GM10266 (cell line): Measurements from ENCODE around the gene GCK.

Experiments used
- DNase-seq: peaks from one replicate; pipeline ENCODE4 v3.0.0; 2012; ENCODE audit errors: extremely low spot score
- TF ChIP-seq, protein P1 (sequence below): IDR thresholded peaks from 2 replicates; pipeline ENCODE4 v1.5.1; 2012; ENCODE audit warnings: mild to moderate bottlenecking, low read depth; ENCODE audit not compliant: control insufficient read depth, insufficient read depth; ENCODE audit errors: missing control alignments

Gene GCK

GRCh38 chr7:44186736-44187135 lies 2.5 kb downstream of the GCK start:
- TF ChIP-seq, protein P1, sequence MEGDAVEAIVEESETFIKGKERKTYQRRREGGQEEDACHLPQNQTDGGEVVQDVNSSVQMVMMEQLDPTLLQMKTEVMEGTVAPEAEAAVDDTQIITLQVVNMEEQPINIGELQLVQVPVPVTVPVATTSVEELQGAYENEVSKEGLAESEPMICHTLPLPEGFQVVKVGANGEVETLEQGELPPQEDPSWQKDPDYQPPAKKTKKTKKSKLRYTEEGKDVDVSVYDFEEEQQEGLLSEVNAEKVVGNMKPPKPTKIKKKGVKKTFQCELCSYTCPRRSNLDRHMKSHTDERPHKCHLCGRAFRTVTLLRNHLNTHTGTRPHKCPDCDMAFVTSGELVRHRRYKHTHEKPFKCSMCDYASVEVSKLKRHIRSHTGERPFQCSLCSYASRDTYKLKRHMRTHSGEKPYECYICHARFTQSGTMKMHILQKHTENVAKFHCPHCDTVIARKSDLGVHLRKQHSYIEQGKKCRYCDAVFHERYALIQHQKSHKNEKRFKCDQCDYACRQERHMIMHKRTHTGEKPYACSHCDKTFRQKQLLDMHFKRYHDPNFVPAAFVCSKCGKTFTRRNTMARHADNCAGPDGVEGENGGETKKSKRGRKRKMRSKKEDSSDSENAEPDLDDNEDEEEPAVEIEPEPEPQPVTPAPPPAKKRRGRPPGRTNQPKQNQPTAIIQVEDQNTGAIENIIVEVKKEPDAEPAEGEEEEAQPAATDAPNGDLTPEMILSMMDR = no peak
- DNase-seq = no peak

- DNase-seq = no peak
- TF ChIP-seq, protein P1 = no peak
These were observed 3.5 kb downstream of the GCK start for GRCh38 chr7:44185729-44186128.

DNA sequence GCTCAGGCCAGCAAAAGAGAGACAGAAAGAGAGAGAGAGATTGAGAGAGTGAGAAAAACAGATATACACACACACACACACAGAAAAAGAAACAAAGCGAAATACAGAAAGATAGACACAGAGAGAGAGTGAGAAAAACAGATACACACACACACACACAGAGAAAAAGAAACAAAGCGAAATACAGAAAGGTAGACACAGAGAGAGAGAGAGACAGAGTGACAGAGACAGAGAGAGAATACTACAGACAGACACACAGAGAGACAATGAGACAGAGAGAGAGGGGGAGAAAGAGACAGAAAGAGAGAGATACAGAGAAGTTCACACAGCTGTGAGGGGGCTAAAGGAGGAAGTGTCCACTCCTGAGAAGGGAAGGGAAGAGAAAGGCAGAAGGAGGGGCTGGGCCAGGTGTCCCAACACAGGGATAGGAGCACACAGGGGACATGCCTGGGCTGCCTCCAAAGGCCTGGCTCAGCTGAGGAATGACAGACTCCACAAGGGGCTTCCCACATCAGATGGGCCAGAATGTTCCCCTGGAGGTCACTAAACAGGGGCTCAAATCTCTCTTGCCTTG lies 4.3 kb downstream of the GCK start:
- DNase-seq = no peak
- TF ChIP-seq, protein P1 = no peak

- DNase-seq = no peak
- TF ChIP-seq, protein P1 = no peak
These were observed 4.9 kb downstream of the GCK start for GRCh38 chr7:44184206-44184872.

DNA sequence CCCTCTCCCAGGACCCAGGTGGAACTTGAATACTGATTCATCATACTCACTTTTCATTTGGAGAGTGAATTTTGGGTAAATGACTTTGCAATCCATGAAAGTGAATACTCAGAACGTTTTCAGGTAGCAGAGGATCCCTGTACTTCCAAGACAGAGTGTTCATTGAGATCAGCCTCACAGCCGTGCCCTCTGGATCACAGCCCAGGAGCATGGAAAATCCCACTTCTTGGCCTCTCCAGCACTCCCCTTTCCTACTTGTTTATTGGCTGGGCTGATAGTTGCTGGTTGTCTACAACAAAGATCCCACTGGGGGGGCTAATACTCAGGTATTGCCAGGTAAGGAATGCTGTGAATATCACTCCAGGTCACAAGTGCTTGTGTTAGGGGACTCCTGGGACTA lies 5.9 kb downstream of the GCK start:
- TF ChIP-seq, protein P1 = no peak
- DNase-seq = no peak

- DNase-seq = no peak
- TF ChIP-seq, protein P1 = no peak
These were observed 6.4 kb downstream of the GCK start for GRCh38 chr7:44182827-44183226.

GRCh38 chr7:44180631-44181030 lies 8.6 kb downstream of the GCK start:
- TF ChIP-seq, protein P1 = no peak
- no peak for DNase-seq
